Measurements from ENCODE around the gene SPTLC3.

DNA sequence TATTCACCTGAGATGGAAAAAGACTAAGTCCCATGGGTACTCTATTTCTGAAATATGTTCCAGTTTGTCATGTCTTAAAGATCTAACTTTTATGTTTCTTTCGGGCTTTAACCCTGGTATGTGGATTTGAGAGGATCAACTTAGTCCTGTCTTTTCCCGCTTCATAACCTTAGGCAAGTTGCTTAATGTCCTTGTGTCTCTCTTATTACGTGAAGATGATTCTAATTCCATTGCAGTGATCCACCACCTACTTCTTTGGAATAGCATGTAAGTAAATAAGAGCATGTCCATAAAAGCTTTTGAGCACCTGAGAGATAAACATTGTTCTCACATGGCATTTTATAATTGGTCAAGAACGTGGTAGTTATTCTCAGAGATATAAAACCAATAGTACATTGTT lies 23.0 kb downstream of the SPTLC3 start:
- TF ChIP-seq, protein P1, sequence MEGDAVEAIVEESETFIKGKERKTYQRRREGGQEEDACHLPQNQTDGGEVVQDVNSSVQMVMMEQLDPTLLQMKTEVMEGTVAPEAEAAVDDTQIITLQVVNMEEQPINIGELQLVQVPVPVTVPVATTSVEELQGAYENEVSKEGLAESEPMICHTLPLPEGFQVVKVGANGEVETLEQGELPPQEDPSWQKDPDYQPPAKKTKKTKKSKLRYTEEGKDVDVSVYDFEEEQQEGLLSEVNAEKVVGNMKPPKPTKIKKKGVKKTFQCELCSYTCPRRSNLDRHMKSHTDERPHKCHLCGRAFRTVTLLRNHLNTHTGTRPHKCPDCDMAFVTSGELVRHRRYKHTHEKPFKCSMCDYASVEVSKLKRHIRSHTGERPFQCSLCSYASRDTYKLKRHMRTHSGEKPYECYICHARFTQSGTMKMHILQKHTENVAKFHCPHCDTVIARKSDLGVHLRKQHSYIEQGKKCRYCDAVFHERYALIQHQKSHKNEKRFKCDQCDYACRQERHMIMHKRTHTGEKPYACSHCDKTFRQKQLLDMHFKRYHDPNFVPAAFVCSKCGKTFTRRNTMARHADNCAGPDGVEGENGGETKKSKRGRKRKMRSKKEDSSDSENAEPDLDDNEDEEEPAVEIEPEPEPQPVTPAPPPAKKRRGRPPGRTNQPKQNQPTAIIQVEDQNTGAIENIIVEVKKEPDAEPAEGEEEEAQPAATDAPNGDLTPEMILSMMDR (IDR thresholded peaks at IDR 0.05; ENCODE audit: poor library complexity): no peak
- no peak for TF ChIP-seq EZH2 (IDR thresholded peaks at IDR 0.05; ENCODE audit: borderline replicate concordance)
